IMR-90 (cell line): ENCODE measurements around the gene REST.

ENCODE experiments used
- CEBPB ChIP-seq: IDR thresholded peaks from 2 replicates; pipeline ENCODE4 v1.6.1; 2012; ENCODE audit warnings: low read depth, low read length, improper control_type of control experiment
- CHD1 ChIP-seq: IDR thresholded peaks from 2 replicates; pipeline ENCODE4 v1.6.1; 2012; ENCODE audit warnings: low read depth, low read length, improper control_type of control experiment
- FOS ChIP-seq: fragments of 150-350 bp; IDR thresholded peaks from 2 replicates; pipeline ENCODE4 v1.6.1; 2016; ENCODE audit warnings: low read depth, low read length
- MAFK ChIP-seq: IDR thresholded peaks from 2 replicates; pipeline ENCODE4 v1.6.1; 2012; ENCODE audit warnings: low read depth, low read length, improper control_type of control experiment
- POLR2A ChIP-seq: IDR thresholded peaks from 2 replicates; pipeline ENCODE4 v1.6.1; 2012; ENCODE audit warnings: mild to moderate bottlenecking, low read depth, low read length
- RAD21 ChIP-seq: IDR thresholded peaks from 2 replicates; pipeline ENCODE4 v1.6.1; 2012; ENCODE audit warnings: low read length, improper control_type of control experiment
- RCOR1 ChIP-seq: IDR thresholded peaks from 2 replicates; pipeline ENCODE4 v1.6.1; 2012; ENCODE audit warnings: mild to moderate bottlenecking, low read length, improper control_type of control experiment; ENCODE audit not compliant: insufficient replicate concordance
- TF ChIP-seq, protein P1 (sequence below): conservative IDR thresholded peaks from 2 replicates; pipeline ENCODE4 v1.5.1; 2012; ENCODE audit warnings: mild to moderate bottlenecking, low read depth, low read length, improper control_type of control experiment
- TF ChIP-seq, protein P2 (sequence below): fragments of 150-350 bp; IDR thresholded peaks from 2 replicates; pipeline ENCODE4 v1.6.1; 2017; ENCODE audit warnings: mild to moderate bottlenecking, antibody characterized with exemption, low read length, low read depth

DNA sequence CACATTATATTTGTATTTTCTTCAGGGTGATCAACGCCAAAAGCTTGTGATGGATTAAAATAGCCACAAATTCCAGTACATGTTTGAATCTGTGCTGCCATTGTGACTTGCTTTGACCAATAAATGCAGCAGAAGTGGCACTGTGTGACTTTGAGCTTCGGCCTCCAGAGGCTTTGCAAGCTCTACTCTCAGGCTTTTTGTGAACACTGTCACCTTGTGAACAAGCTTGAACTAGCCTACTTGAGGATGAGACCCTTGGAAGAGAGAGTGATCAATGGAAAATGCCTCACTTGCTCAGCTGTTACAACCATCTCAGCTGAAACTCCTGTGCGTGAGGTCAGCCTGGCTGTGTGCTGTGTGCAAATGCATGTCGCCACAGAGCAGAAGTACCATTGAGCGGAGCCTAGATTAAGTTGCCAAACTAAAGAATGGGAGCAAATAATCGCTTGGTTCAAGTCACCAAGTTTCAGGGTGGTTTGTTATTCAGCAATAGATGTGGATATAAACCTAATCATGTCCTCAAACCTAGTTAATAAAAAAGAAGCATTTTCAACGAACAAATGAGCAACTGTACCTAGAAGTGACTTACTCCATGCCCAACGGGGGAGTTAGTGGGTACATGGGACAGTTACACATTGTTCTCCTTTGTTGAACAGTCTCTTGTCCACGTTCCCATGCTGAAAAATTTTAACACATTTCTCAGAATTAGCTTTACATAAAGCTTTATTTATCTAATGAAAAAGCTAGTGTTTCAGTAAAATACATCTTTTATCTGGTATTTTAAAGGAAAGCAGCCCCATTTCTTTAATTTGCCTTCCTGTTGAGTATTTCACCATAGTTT is 46.2 kb downstream of the REST start:
- TF ChIP-seq MAFK (no peak), CHD1 (no peak), CEBPB (no peak), RCOR1 (no peak), RAD21 (no peak), FOS (no peak), POLR2A (no peak)
- TF ChIP-seq, protein P1, sequence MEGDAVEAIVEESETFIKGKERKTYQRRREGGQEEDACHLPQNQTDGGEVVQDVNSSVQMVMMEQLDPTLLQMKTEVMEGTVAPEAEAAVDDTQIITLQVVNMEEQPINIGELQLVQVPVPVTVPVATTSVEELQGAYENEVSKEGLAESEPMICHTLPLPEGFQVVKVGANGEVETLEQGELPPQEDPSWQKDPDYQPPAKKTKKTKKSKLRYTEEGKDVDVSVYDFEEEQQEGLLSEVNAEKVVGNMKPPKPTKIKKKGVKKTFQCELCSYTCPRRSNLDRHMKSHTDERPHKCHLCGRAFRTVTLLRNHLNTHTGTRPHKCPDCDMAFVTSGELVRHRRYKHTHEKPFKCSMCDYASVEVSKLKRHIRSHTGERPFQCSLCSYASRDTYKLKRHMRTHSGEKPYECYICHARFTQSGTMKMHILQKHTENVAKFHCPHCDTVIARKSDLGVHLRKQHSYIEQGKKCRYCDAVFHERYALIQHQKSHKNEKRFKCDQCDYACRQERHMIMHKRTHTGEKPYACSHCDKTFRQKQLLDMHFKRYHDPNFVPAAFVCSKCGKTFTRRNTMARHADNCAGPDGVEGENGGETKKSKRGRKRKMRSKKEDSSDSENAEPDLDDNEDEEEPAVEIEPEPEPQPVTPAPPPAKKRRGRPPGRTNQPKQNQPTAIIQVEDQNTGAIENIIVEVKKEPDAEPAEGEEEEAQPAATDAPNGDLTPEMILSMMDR, result no peak
- TF ChIP-seq, protein P2, sequence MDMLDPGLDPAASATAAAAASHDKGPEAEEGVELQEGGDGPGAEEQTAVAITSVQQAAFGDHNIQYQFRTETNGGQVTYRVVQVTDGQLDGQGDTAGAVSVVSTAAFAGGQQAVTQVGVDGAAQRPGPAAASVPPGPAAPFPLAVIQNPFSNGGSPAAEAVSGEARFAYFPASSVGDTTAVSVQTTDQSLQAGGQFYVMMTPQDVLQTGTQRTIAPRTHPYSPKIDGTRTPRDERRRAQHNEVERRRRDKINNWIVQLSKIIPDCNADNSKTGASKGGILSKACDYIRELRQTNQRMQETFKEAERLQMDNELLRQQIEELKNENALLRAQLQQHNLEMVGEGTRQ, result no peak
